Measurements from ENCODE around the gene FAM174B. TPM values are rescaled to one million over a fixed set of nuclear protein-coding genes. Genes with fewer than 3 reads are reported as not detected.

Gene FAM174B
- polyA plus RNA-seq, 1 donor from 2014 or later: 20.1 TPM

DNA sequence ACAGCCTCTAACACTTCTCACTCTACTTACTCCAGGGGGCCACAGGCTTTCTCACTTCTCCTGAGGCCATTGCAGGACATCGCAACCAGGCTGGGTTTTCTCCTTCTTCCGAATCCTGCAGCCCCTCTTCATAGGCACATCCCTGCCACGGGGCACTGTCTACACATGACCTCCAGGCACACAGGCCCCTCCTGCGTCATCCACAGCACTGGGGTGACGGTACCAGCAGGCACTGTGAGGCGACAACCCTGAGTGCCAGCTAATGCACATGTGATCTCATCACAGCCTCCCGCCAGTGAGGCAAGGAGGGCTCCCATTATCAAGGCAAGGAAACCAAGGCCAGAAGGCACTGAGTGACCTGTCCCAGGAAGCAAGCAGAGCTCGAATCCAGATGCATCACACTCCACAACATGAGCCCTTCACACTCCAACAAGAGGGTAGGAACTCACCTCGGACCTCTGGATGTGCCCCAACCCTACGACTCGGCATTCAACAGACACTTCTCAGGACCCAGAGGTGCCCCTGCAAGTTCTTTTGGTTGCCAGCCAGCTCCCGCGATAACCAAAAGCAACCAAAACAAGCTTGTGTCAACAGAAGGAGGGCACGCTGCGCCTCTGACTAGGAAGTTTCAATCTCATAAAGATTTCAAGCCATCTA lies 16.7 kb downstream of the FAM174B start:
- Histone ChIP-seq H4K20me1 (ENCODE audit: insufficient read depth) (no peaks in the 10 kb centered on the region), H3K79me2 (replicated peaks; ENCODE audit: insufficient read depth, low read length) (no peaks in the 10 kb centered on the region), H3K36me3 (ENCODE audit: insufficient read depth, low read length) (no peaks in the 10 kb centered on the region), H3K27ac (ENCODE audit: low read length) (no peak overlapping the region), H3K27me3 (ENCODE audit: insufficient read depth, low read depth, low read length) (no peaks in the 10 kb centered on the region), H3F3A (ENCODE audit: insufficient read depth, low read length, poor library complexity, severe bottlenecking) (no peaks in the 10 kb centered on the region), H3K9ac (ENCODE audit: low read length) (no peak overlapping the region), H3K4me3 (ENCODE audit: low read length) (no peak overlapping the region), H3K4me2 (ENCODE audit: low read length) (no peak overlapping the region), H3K9me2 (ENCODE audit: insufficient read depth, low read length) (no peaks in the 10 kb centered on the region), H2AFZ (ENCODE audit: low read depth, low read length) (no peak overlapping the region), H3K9me3 (ENCODE audit: low read length) (no peaks in the 10 kb centered on the region)
- TF ChIP-seq, protein P1, sequence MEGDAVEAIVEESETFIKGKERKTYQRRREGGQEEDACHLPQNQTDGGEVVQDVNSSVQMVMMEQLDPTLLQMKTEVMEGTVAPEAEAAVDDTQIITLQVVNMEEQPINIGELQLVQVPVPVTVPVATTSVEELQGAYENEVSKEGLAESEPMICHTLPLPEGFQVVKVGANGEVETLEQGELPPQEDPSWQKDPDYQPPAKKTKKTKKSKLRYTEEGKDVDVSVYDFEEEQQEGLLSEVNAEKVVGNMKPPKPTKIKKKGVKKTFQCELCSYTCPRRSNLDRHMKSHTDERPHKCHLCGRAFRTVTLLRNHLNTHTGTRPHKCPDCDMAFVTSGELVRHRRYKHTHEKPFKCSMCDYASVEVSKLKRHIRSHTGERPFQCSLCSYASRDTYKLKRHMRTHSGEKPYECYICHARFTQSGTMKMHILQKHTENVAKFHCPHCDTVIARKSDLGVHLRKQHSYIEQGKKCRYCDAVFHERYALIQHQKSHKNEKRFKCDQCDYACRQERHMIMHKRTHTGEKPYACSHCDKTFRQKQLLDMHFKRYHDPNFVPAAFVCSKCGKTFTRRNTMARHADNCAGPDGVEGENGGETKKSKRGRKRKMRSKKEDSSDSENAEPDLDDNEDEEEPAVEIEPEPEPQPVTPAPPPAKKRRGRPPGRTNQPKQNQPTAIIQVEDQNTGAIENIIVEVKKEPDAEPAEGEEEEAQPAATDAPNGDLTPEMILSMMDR (IDR thresholded peaks at IDR 0.05; ENCODE audit: poor library complexity, severe bottlenecking): no peak
- TF ChIP-seq EZH2 (IDR thresholded peaks at IDR 0.05; ENCODE audit: borderline replicate concordance, insufficient read depth, low read length, poor library complexity, severe bottlenecking) (no peak), REST (IDR thresholded peaks at IDR 0.05; ENCODE audit: borderline replicate concordance) (no peak), SMC3 (conservative IDR thresholded peaks at IDR 0.05; ENCODE audit: poor library complexity) (no peak), RAD21 (conservative IDR thresholded peaks at IDR 0.05) (no peak), EP300 (conservative IDR thresholded peaks at IDR 0.05; ENCODE audit: poor library complexity, severe bottlenecking) (no peak), MXI1 (conservative IDR thresholded peaks at IDR 0.05; ENCODE audit: poor library complexity, severe bottlenecking) (no peak), TAF1 (IDR thresholded peaks at IDR 0.05; ENCODE audit: low read depth) (no peak), POLR2AphosphoS5 (IDR thresholded peaks at IDR 0.05) (no peak)

- Histone ChIP-seq H4K20me1 (ENCODE audit: insufficient read depth) (no peaks in the 10 kb centered on the region), H3K27me3 (ENCODE audit: insufficient read depth, low read depth, low read length) (no peaks in the 10 kb centered on the region), H3K9ac (ENCODE audit: low read length) (no peak overlapping the region), H3K4me2 (ENCODE audit: low read length) (no peak overlapping the region), H3K9me3 (ENCODE audit: low read length) (no peaks in the 10 kb centered on the region), H3K79me2 (replicated peaks; ENCODE audit: insufficient read depth, low read length) (no peaks in the 10 kb centered on the region), H3K27ac (ENCODE audit: low read length) (no peak overlapping the region), H3K4me3 (ENCODE audit: low read length) (no peak overlapping the region), H2AFZ (ENCODE audit: low read depth, low read length) (no peak overlapping the region), H3K9me2 (ENCODE audit: insufficient read depth, low read length) (no peaks in the 10 kb centered on the region), H3F3A (ENCODE audit: insufficient read depth, low read length, poor library complexity, severe bottlenecking) (no peaks in the 10 kb centered on the region), H3K36me3 (ENCODE audit: insufficient read depth, low read length) (no peaks in the 10 kb centered on the region)
- TF ChIP-seq POLR2AphosphoS5 (IDR thresholded peaks at IDR 0.05) (no peak), SMC3 (conservative IDR thresholded peaks at IDR 0.05; ENCODE audit: poor library complexity) (no peak), EZH2 (IDR thresholded peaks at IDR 0.05; ENCODE audit: borderline replicate concordance, insufficient read depth, low read length, poor library complexity, severe bottlenecking) (no peak), MXI1 (conservative IDR thresholded peaks at IDR 0.05; ENCODE audit: poor library complexity, severe bottlenecking) (no peak), EP300 (conservative IDR thresholded peaks at IDR 0.05; ENCODE audit: poor library complexity, severe bottlenecking) (no peak), RAD21 (conservative IDR thresholded peaks at IDR 0.05) (no peak), TAF1 (IDR thresholded peaks at IDR 0.05; ENCODE audit: low read depth) (no peak)
Measured at GRCh38 chr15:92638291-92638708, 17.3 kb downstream of the FAM174B start.
